Measurements from ENCODE around the gene RPL34.

The RPL34 gene

DNA sequence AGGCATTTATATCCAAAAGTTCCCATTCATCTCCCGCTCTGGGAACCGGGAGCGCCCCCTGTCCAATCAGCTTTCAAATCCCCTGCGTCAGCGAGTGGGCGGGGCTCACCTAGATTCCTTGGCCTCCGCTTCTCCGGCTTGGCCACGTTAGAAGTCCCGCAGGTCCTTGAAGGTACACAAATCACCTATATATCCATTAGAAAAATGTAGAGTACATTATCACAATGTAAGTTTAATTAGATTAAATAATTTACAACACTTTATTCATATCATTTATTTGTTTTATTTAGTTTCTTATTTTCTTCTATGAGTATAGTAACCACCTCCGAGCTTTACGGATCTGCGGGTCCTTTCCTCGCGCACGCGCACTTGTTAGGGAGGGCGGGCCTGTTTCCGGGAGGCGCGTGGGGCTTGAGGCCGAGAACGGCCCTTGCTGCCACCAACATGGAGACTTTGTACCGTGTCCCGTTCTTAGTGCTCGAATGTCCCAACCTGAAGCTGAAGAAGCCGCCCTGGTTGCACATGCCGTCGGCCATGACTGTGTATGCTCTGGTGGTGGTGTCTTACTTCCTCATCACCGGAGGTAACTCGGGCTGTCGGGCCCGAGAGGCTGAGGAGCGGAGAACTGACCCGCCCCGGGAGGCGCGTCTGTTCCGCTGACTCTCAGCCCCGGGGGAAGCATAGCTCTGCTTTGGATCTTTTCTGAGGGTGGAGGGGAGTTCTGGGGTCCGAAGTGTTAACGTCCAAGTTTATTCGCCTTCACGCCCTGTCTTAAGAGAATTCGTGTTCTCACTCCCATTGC lies 30.0 kb downstream of the RPL34 start, which contains the start of gene OSTC (continued):
- TF ChIP-seq, protein P1, sequence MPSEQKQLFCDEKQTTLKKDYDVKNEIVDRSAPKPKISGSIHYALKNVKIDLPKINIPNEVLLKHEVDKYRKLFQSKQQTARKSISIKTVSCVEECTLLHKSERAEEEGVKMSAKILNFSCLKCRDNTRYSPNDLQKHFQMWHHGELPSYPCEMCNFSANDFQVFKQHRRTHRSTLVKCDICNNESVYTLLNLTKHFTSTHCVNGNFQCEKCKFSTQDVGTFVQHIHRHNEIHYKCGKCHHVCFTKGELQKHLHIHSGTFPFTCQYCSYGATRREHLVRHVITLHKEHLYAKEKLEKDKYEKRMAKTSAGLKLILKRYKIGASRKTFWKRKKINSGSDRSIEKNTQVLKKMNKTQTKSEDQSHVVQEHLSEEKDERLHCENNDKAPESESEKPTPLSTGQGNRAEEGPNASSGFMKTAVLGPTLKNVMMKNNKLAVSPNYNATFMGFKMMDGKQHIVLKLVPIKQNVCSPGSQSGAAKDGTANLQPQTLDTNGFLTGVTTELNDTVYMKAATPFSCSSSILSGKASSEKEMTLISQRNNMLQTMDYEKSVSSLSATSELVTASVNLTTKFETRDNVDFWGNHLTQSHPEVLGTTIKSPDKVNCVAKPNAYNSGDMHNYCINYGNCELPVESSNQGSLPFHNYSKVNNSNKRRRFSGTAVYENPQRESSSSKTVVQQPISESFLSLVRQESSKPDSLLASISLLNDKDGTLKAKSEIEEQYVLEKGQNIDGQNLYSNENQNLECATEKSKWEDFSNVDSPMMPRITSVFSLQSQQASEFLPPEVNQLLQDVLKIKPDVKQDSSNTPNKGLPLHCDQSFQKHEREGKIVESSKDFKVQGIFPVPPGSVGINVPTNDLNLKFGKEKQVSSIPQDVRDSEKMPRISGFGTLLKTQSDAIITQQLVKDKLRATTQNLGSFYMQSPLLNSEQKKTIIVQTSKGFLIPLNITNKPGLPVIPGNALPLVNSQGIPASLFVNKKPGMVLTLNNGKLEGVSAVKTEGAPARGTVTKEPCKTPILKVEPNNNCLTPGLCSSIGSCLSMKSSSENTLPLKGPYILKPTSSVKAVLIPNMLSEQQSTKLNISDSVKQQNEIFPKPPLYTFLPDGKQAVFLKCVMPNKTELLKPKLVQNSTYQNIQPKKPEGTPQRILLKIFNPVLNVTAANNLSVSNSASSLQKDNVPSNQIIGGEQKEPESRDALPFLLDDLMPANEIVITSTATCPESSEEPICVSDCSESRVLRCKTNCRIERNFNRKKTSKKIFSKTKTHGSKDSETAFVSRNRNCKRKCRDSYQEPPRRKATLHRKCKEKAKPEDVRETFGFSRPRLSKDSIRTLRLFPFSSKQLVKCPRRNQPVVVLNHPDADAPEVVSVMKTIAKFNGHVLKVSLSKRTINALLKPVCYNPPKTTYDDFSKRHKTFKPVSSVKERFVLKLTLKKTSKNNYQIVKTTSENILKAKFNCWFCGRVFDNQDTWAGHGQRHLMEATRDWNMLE (tag by site-specific recombination; conservative IDR thresholded peaks at IDR 0.05; ENCODE audit: low read depth) = peak; percentile 48; the same call in 1 of the 2 replicates
- TF ChIP-seq ZSCAN30 (tag by site-specific recombination; IDR thresholded peaks at IDR 0.05) (no peak), ZNF529 (tag by site-specific recombination; IDR thresholded peaks at IDR 0.05; ENCODE audit: insufficient replicate concordance) (no peak), ZNF501 (tag by site-specific recombination; IDR thresholded peaks at IDR 0.05) (peak; percentile 59; the same call in 1 of the 2 replicates), TCF7L2 (IDR thresholded peaks at IDR 0.05; ENCODE audit: borderline replicate concordance, low read depth, low read length) (0 out of 2 replicates have a peak, but pooled peaks have one; percentile 9), ZNF76 (tag by site-specific recombination; IDR thresholded peaks at IDR 0.05; ENCODE audit: borderline replicate concordance, low read depth) (0 out of 2 replicates have a peak, but pooled peaks have one; percentile 37), ZNF335 (tag by site-specific recombination; conservative IDR thresholded peaks at IDR 0.05) (peak; percentile 77), ZNF133 (tag by site-specific recombination; IDR thresholded peaks at IDR 0.05) (no peak), ZBTB21 (tag by site-specific recombination; IDR thresholded peaks at IDR 0.05) (no peak), GLIS2 (tag by site-specific recombination; IDR thresholded peaks at IDR 0.05) (peak; percentile 62), KLF8 (tag by site-specific recombination; IDR thresholded peaks at IDR 0.05) (0 out of 2 replicates have a peak, but pooled peaks have one; percentile 7), ZNF776 (tag by site-specific recombination; IDR thresholded peaks at IDR 0.05; ENCODE audit: borderline replicate concordance) (no peak), ZNF211 (tag by site-specific recombination; IDR thresholded peaks at IDR 0.05; ENCODE audit: low read depth) (no peak), ZNF140 (tag by site-specific recombination; IDR thresholded peaks at IDR 0.05) (no peak), ZNF19 (tag by site-specific recombination; IDR thresholded peaks at IDR 0.05; ENCODE audit: low read depth) (no peak), ZNF707 (tag by site-specific recombination; IDR thresholded peaks at IDR 0.05) (no peak), ZNF157 (tag by site-specific recombination; IDR thresholded peaks at IDR 0.05) (no peak), ZNF292 (tag by site-specific recombination; IDR thresholded peaks at IDR 0.05; ENCODE audit: borderline replicate concordance, low read depth) (no peak), MYNN (tag by site-specific recombination; IDR thresholded peaks at IDR 0.05; ENCODE audit: borderline replicate concordance) (no peak), ZNF202 (tag by site-specific recombination; IDR thresholded peaks at IDR 0.05; ENCODE audit: borderline replicate concordance) (no peak)
- TF ChIP-seq, protein P2, sequence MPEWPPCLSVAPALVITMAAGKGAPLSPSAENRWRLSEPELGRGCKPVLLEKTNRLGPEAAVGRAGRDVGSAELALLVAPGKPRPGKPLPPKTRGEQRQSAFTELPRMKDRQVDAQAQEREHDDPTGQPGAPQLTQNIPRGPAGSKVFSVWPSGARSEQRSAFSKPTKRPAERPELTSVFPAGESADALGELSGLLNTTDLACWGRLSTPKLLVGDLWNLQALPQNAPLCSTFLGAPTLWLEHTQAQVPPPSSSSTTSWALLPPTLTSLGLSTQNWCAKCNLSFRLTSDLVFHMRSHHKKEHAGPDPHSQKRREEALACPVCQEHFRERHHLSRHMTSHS (tag by site-specific recombination; IDR thresholded peaks at IDR 0.05) = no peak
- TF ChIP-seq, protein P3, sequence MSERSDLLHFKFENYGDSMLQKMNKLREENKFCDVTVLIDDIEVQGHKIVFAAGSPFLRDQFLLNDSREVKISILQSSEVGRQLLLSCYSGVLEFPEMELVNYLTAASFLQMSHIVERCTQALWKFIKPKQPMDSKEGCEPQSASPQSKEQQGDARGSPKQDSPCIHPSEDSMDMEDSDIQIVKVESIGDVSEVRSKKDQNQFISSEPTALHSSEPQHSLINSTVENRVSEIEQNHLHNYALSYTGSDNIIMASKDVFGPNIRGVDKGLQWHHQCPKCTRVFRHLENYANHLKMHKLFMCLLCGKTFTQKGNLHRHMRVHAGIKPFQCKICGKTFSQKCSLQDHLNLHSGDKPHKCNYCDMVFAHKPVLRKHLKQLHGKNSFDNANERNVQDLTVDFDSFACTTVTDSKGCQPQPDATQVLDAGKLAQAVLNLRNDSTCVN (tag by site-specific recombination; optimal IDR thresholded peaks at IDR 0.05) = peak; percentile 82
- TF ChIP-seq, protein P4, sequence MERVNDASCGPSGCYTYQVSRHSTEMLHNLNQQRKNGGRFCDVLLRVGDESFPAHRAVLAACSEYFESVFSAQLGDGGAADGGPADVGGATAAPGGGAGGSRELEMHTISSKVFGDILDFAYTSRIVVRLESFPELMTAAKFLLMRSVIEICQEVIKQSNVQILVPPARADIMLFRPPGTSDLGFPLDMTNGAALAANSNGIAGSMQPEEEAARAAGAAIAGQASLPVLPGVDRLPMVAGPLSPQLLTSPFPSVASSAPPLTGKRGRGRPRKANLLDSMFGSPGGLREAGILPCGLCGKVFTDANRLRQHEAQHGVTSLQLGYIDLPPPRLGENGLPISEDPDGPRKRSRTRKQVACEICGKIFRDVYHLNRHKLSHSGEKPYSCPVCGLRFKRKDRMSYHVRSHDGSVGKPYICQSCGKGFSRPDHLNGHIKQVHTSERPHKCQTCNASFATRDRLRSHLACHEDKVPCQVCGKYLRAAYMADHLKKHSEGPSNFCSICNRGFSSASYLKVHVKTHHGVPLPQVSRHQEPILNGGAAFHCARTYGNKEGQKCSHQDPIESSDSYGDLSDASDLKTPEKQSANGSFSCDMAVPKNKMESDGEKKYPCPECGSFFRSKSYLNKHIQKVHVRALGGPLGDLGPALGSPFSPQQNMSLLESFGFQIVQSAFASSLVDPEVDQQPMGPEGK (tag by site-specific recombination; IDR thresholded peaks at IDR 0.05) = peak; percentile 30; the same call in 1 of the 2 replicates
- TF ChIP-seq, protein P5, sequence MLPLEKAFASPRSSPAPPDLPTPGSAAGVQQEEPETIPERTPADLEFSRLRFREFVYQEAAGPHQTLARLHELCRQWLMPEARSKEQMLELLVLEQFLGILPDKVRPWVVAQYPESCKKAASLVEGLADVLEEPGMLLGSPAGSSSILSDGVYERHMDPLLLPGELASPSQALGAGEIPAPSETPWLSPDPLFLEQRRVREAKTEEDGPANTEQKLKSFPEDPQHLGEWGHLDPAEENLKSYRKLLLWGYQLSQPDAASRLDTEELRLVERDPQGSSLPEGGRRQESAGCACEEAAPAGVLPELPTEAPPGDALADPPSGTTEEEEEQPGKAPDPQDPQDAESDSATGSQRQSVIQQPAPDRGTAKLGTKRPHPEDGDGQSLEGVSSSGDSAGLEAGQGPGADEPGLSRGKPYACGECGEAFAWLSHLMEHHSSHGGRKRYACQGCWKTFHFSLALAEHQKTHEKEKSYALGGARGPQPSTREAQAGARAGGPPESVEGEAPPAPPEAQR (tag by site-specific recombination; IDR thresholded peaks at IDR 0.05) = no peak

All from HEK293 (cell line).